HepG2 (cell line): ENCODE data around the gene EFNA4. TPM values are rescaled to one million over a fixed set of nuclear protein-coding genes. Genes with fewer than 3 reads are reported as not detected.

Source experiments
- ELF1 ChIP-seq: sonication (generic); formaldehyde crosslinking; IDR thresholded peaks from 2 replicates; pipeline ENCODE4 v1.4.0; 2020; ENCODE audit warnings: missing genetic modification reagents
- GABPA ChIP-seq, 2 experiments: IDR thresholded peaks; 2 replicates each; pipeline ENCODE4 v1.6.1; 2011 to 2016; ENCODE audit warnings: low read depth in 2 of 2, low read length in 1 of 2, missing biosample characterization in 1 of 2, missing genetic modification characterization in 1 of 2
- HNRNPLL ChIP-seq: fragments of 200-400 bp; formaldehyde crosslinking; IDR thresholded peaks from 2 replicates; pipeline ENCODE4 v1.6.1; 2017; ENCODE audit warnings: mild to moderate bottlenecking, low read depth, low read length; ENCODE audit not compliant: poor library complexity, severe bottlenecking
- TBP ChIP-seq: sonication (generic); formaldehyde crosslinking; IDR thresholded peaks from 2 replicates; pipeline ENCODE4 v1.5.0; 2020; ENCODE audit warnings: missing genetic modification reagents
- ZNF510 ChIP-seq: sonication (generic); formaldehyde crosslinking; IDR thresholded peaks from 2 replicates; pipeline ENCODE4 v1.4.0; 2020; ENCODE audit warnings: low read depth, mild to moderate bottlenecking, missing genetic modification reagents
- ZNF552 ChIP-seq: sonication (generic); formaldehyde crosslinking; IDR thresholded peaks from 2 replicates; pipeline ENCODE4 v1.9.0; 2022; ENCODE audit warnings: missing genetic modification reagents, mild to moderate bottlenecking, borderline replicate concordance
- polyA plus RNA-seq, 8 experiments: library from polyadenylated mRNA; depleted of rRNA in 3 of 8; stranded (reverse) in 7 of 8; unstranded in 1 of 8; fragments of >200 nt; fragmentation: Illumina TruSeq in 4 of 8; extraction: Trizol in 4 of 8; gene quantifications; 2 replicates each; pipeline versions ENCODE4 v1.2.1 to v1.2.3, GENCODE V29; 2011 to 2016; ENCODE audit warnings: low read depth in 4 of 8, missing spikeins in 1 of 8, mixed read lengths in 1 of 8; ENCODE audit not compliant: insufficient read depth in 1 of 8
- total RNA-seq, 5 experiments: library from RNA; depleted of rRNA; stranded (reverse); fragments of >200 nt; fragmentation: Illumina TruSeq; extraction: Trizol; gene quantifications; 2 replicates each; pipeline ENCODE4 v1.2.3, GENCODE V29; 2016; ENCODE audit warnings: low read depth in 1 of 5
- TF ChIP-seq, protein P1 (sequence below): IDR thresholded peaks from 2 replicates; pipeline ENCODE4 v1.4.0; 2020; ENCODE audit warnings: mild to moderate bottlenecking, missing genetic modification reagents
- TF ChIP-seq, protein P2 (sequence below): sonication (generic); formaldehyde crosslinking; IDR thresholded peaks from 2 replicates; pipeline ENCODE4 v1.5.1; 2020; ENCODE audit warnings: missing genetic modification reagents, mild to moderate bottlenecking, borderline replicate concordance
- TF ChIP-seq, protein P3 (sequence below): sonication (generic); formaldehyde crosslinking; IDR thresholded peaks from 2 replicates; pipeline ENCODE4 v1.9.0; 2021; ENCODE audit warnings: missing genetic modification reagents, mild to moderate bottlenecking, borderline replicate concordance
- TF ChIP-seq, protein P4 (sequence below): sonication (generic); formaldehyde crosslinking; IDR thresholded peaks from 2 replicates; pipeline ENCODE4 v1.8.1; 2023; ENCODE audit warnings: mild to moderate bottlenecking, moderate library complexity, missing genetic modification reagents
- TF ChIP-seq, protein P5 (sequence below): fragments of 450-650 bp; IDR thresholded peaks from 2 replicates; pipeline ENCODE4 v1.6.1; 2016
- TF ChIP-seq, protein P6 (sequence below): sonication (generic); formaldehyde crosslinking; IDR thresholded peaks from 2 replicates; pipeline ENCODE4 v1.4.0; 2020; ENCODE audit warnings: mild to moderate bottlenecking, low read depth, missing genetic modification reagents
- TF ChIP-seq, protein P7 (sequence below): sonication (generic); formaldehyde crosslinking; IDR thresholded peaks from 2 replicates; pipeline ENCODE4 v1.4.0; 2020; ENCODE audit warnings: mild to moderate bottlenecking, missing genetic modification reagents

Gene EFNA4
- total and polyA plus RNA-seq, 2 of the 13 experiments (the other 11 are each of a cell fraction or from before 2014, with no cell fraction given), result 12.0 to 17.2 TPM

DNA sequence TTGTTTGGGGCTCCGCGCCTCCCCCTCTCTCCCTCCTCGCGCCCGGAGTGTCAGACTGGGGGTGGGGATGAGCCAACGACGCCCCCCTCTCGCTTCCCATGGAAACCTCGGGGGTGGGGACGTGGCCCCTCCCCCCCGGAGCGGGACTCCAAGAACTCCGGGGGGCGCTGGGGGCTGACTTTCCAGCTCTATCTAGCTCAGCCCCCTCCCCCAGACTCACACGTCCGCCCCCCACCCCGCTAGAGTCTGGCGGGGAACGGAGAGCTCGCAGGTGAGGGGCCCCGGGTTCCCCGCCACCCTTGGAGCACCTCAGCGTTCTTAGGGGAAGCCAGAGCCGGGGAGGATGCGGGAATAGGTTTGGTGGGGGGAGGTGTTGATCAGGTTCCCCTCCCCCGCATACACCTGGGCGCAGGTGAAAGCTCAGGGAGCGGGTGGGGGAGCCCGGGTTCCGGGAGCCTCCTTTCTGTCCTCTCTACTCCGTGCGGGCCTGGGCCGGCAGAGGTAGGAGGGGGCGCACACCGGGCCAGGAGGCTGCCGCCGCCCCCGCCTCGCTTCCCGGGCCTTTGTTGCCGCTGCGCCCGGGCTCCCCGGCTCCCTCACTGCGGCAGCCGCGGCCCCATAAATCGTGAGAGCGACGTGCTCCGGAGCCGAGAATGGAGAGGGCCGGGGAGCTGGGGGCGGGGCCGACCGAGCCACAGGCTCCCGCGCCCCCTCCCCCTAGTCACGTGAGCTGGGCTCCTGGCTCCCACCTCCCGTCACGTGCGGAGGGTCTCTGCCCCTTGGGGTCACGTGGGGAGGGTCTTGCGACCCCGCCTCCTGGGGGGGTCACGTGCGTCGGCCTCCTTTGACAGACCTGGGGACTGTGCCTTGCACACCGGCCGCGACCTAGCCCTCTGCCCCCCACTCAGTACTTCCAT is 17.0 kb downstream of the EFNA4 start (continued):
- TF ChIP-seq, protein P1, sequence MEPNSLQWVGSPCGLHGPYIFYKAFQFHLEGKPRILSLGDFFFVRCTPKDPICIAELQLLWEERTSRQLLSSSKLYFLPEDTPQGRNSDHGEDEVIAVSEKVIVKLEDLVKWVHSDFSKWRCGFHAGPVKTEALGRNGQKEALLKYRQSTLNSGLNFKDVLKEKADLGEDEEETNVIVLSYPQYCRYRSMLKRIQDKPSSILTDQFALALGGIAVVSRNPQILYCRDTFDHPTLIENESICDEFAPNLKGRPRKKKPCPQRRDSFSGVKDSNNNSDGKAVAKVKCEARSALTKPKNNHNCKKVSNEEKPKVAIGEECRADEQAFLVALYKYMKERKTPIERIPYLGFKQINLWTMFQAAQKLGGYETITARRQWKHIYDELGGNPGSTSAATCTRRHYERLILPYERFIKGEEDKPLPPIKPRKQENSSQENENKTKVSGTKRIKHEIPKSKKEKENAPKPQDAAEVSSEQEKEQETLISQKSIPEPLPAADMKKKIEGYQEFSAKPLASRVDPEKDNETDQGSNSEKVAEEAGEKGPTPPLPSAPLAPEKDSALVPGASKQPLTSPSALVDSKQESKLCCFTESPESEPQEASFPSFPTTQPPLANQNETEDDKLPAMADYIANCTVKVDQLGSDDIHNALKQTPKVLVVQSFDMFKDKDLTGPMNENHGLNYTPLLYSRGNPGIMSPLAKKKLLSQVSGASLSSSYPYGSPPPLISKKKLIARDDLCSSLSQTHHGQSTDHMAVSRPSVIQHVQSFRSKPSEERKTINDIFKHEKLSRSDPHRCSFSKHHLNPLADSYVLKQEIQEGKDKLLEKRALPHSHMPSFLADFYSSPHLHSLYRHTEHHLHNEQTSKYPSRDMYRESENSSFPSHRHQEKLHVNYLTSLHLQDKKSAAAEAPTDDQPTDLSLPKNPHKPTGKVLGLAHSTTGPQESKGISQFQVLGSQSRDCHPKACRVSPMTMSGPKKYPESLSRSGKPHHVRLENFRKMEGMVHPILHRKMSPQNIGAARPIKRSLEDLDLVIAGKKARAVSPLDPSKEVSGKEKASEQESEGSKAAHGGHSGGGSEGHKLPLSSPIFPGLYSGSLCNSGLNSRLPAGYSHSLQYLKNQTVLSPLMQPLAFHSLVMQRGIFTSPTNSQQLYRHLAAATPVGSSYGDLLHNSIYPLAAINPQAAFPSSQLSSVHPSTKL (CRISPR knock-in tag), result peak; percentile 34; the same call in 1 of the 2 replicates
- TF ChIP-seq, protein P2, sequence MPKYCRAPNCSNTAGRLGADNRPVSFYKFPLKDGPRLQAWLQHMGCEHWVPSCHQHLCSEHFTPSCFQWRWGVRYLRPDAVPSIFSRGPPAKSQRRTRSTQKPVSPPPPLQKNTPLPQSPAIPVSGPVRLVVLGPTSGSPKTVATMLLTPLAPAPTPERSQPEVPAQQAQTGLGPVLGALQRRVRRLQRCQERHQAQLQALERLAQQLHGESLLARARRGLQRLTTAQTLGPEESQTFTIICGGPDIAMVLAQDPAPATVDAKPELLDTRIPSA, result peak; percentile 95
- TF ChIP-seq, protein P3, sequence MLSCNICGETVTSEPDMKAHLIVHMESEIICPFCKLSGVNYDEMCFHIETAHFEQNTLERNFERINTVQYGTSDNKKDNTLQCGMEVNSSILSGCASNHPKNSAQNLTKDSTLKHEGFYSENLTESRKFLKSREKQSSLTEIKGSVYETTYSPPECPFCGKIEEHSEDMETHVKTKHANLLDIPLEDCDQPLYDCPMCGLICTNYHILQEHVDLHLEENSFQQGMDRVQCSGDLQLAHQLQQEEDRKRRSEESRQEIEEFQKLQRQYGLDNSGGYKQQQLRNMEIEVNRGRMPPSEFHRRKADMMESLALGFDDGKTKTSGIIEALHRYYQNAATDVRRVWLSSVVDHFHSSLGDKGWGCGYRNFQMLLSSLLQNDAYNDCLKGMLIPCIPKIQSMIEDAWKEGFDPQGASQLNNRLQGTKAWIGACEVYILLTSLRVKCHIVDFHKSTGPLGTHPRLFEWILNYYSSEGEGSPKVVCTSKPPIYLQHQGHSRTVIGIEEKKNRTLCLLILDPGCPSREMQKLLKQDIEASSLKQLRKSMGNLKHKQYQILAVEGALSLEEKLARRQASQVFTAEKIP (CRISPR knock-in tag), result no peak
- peak; percentile 45 for TF ChIP-seq HNRNPLL
- no peak for TF ChIP-seq ELF1
- no peak for TF ChIP-seq ZNF510 (CRISPR knock-in tag)
- TF ChIP-seq, protein P4, sequence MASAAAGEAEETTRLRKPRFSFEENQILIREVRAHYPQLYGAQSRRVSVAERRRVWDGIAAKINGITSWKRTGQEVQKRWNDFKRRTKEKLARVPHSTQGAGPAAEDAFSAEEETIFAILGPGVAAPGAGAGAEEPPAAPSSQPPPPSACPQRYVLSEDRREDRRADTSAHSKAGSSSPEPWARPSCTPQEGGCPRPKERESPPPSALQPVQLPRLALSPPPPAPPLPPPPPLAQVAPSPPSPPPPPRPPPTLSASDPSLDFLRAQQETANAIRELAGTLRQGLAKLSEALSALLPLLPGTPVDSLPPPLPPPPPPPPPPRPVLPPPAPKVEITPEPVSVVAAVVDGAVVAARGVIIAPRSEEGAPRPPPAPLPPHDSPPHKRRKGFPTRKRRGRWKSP (CRISPR knock-in tag), result peak; percentile 25; the same call in 1 of the 2 replicates
- TF ChIP-seq, protein P5, sequence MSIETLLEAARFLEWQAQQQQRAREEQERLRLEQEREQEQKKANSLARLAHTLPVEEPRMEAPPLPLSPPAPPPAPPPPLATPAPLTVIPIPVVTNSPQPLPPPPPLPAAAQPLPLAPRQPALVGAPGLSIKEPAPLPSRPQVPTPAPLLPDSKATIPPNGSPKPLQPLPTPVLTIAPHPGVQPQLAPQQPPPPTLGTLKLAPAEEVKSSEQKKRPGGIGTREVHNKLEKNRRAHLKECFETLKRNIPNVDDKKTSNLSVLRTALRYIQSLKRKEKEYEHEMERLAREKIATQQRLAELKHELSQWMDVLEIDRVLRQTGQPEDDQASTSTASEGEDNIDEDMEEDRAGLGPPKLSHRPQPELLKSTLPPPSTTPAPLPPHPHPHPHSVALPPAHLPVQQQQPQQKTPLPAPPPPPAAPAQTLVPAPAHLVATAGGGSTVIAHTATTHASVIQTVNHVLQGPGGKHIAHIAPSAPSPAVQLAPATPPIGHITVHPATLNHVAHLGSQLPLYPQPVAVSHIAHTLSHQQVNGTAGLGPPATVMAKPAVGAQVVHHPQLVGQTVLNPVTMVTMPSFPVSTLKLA, result peak; percentile 80
- no peak for TF ChIP-seq GABPA (IDR thresholded peaks at IDR 0.05; ENCODE audit: low read depth, low read length)
- TF ChIP-seq GABPA (CRISPR knock-in tag; IDR thresholded peaks at IDR 0.05; ENCODE audit: low read depth), result no peak
- TF ChIP-seq, protein P6, sequence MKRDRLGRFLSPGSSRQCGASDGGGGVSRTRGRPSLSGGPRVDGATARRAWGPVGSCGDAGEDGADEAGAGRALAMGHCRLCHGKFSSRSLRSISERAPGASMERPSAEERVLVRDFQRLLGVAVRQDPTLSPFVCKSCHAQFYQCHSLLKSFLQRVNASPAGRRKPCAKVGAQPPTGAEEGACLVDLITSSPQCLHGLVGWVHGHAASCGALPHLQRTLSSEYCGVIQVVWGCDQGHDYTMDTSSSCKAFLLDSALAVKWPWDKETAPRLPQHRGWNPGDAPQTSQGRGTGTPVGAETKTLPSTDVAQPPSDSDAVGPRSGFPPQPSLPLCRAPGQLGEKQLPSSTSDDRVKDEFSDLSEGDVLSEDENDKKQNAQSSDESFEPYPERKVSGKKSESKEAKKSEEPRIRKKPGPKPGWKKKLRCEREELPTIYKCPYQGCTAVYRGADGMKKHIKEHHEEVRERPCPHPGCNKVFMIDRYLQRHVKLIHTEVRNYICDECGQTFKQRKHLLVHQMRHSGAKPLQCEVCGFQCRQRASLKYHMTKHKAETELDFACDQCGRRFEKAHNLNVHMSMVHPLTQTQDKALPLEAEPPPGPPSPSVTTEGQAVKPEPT (CRISPR knock-in tag), result no peak
- TF ChIP-seq, protein P7, sequence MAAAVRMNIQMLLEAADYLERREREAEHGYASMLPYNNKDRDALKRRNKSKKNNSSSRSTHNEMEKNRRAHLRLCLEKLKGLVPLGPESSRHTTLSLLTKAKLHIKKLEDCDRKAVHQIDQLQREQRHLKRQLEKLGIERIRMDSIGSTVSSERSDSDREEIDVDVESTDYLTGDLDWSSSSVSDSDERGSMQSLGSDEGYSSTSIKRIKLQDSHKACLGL (CRISPR knock-in tag), result peak; percentile 45; the same call in 1 of the 2 replicates
- TF ChIP-seq TBP, result no peak
- no peak for TF ChIP-seq ZNF552 (CRISPR knock-in tag)
